Suprapubic skin (tissue), 3 donors: ENCODE measurements around the gene PRSS56.

Experiments used
- CTCF ChIP-seq, 2 donors: fragments of 200-600 bp in 1 of 2; fragments of 450-650 bp in 1 of 2; sonication (generic) in 1 of 2; IDR thresholded peaks; one replicate each; pipeline ENCODE4 v1.5.1; 2016 to 2019; ENCODE audit warnings: antibody characterized with exemption in 2 of 2, mild to moderate bottlenecking in 1 of 2, moderate library complexity in 1 of 2
- EP300 ChIP-seq: sonication (generic); formaldehyde crosslinking; IDR thresholded peaks from one replicate; pipeline ENCODE4 v1.6.1; 2017; ENCODE audit warnings: antibody characterized with exemption
- POLR2A ChIP-seq, 2 donors: fragments of 450-650 bp; IDR thresholded peaks; one replicate each; pipeline ENCODE4 v1.6.1; 2017; ENCODE audit warnings: antibody characterized with exemption in 2 of 2, mild to moderate bottlenecking in 2 of 2, moderate library complexity in 2 of 2

DNA sequence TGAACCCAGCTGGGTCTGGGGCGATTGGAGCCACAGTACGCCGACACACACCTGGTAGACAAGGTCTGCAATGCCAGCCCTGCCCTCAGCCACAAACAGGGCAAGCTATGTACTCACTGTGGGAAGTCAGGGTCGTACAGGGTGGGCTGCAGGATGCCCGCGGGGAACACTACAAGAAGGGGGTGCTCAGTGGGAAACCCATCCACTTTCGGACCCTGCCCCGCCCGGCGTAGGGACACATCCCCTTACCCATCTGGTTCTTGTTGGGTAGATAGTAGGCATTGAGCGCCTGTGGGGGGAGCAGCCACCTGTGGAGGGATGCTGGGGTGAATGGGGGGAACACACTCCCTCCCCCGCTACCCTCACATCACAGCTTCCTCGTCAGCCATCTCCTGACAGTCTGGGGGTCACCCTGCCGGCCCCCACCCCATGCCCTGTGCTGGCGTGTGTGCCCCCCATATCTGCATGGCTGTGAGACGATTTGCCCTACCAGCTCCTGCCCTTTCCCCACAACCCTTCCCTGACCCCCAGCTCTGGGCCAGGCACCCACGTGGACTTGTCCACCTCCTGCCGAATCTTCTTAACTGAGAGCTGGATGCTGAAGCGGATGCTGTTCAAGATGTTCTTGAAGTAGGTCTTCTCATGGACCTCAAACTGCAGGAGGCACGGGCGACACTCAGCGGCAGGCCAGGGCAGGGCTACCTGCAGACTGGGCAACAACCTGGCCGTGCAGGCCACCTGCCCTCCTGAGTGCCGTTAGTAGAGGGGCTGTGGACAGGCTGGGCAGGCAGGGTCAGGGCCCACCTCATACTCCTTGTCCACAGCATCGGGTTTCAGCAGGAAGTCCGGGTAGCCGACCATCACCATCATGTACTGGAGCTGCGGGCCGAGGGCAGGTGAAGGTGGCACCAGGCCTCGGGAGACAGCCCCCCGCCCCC, 37.6 kb upstream of the PRSS56 start:
- TF ChIP-seq CTCF (IDR thresholded peaks at IDR 0.05) (no peak), POLR2A (IDR thresholded peaks at IDR 0.05) (no peak), EP300 (no peak)
